WI38 (cell line): Measurements from ENCODE around the gene HSPA12A.

Experiments
- H3K4me3 ChIP-seq: 2 replicates; pipeline ENCODE4 v1.5.1; 2011; ENCODE audit warnings: low read depth, mild to moderate bottlenecking, control low read depth, low read length
- CTCF ChIP-seq: IDR thresholded peaks from 2 replicates; pipeline ENCODE4 v1.5.1; 2012; ENCODE audit warnings: low read depth, mild to moderate bottlenecking, control low read depth, low read length

The HSPA12A gene

GRCh38 chr10:116775488-116776400 lies 33.4 kb upstream of the HSPA12A start:
- no peak for TF ChIP-seq CTCF
- H3K4me3 ChIP-seq: no peak overlapping the region

- H3K4me3 ChIP-seq: no peak overlapping the region
- no peak for TF ChIP-seq CTCF
Measured at GRCh38 chr10:116774728-116775151, 32.4 kb upstream of the HSPA12A start.

- no peak overlapping the region for H3K4me3 ChIP-seq
- TF ChIP-seq CTCF: no peak
Measured at GRCh38 chr10:116772909-116773705, 30.7 kb upstream of the HSPA12A start.

GRCh38 chr10:116771959-116772585 lies 29.7 kb upstream of the HSPA12A start:
- no peak for TF ChIP-seq CTCF
- H3K4me3 ChIP-seq: no peak overlapping the region

GRCh38 chr10:116771101-116771958 lies 29.0 kb upstream of the HSPA12A start:
- H3K4me3 ChIP-seq: no peak overlapping the region
- TF ChIP-seq CTCF: no peak

- TF ChIP-seq CTCF: no peak
- H3K4me3 ChIP-seq: no peak overlapping the region
Measured at GRCh38 chr10:116770281-116770680, 27.9 kb upstream of the HSPA12A start.
